HepG2 (cell line): ENCODE results near the gene NUDT7.

Source experiments
- HNRNPH1 ChIP-seq: fragments of 200-400 bp; formaldehyde crosslinking; optimal IDR thresholded peaks from 2 replicates; pipeline ENCODE3; 2017; ENCODE audit warnings: mild to moderate bottlenecking, low read depth, low read length
- PRMT3 ChIP-seq: sonication (generic); formaldehyde crosslinking; IDR thresholded peaks from 2 replicates; pipeline ENCODE4 v1.8.1; 2022; ENCODE audit warnings: low read depth, mild to moderate bottlenecking, moderate library complexity, missing genetic modification reagents, borderline replicate concordance
- TF ChIP-seq, protein P1 (sequence below): sonication (generic); formaldehyde crosslinking; IDR thresholded peaks from 2 replicates; pipeline ENCODE4 v1.4.0; 2020; ENCODE audit warnings: low read depth, missing genetic modification reagents
- TF ChIP-seq, protein P2 (sequence below): IDR thresholded peaks from 2 replicates; pipeline ENCODE4 v1.6.1; 2016; ENCODE audit warnings: mild to moderate bottlenecking

GRCh38 chr16:77679391-77679790, 42.9 kb upstream of the NUDT7 start:
- TF ChIP-seq PRMT3 (CRISPR knock-in tag) (no peak), HNRNPH1 (no peak)
- TF ChIP-seq, protein P1, sequence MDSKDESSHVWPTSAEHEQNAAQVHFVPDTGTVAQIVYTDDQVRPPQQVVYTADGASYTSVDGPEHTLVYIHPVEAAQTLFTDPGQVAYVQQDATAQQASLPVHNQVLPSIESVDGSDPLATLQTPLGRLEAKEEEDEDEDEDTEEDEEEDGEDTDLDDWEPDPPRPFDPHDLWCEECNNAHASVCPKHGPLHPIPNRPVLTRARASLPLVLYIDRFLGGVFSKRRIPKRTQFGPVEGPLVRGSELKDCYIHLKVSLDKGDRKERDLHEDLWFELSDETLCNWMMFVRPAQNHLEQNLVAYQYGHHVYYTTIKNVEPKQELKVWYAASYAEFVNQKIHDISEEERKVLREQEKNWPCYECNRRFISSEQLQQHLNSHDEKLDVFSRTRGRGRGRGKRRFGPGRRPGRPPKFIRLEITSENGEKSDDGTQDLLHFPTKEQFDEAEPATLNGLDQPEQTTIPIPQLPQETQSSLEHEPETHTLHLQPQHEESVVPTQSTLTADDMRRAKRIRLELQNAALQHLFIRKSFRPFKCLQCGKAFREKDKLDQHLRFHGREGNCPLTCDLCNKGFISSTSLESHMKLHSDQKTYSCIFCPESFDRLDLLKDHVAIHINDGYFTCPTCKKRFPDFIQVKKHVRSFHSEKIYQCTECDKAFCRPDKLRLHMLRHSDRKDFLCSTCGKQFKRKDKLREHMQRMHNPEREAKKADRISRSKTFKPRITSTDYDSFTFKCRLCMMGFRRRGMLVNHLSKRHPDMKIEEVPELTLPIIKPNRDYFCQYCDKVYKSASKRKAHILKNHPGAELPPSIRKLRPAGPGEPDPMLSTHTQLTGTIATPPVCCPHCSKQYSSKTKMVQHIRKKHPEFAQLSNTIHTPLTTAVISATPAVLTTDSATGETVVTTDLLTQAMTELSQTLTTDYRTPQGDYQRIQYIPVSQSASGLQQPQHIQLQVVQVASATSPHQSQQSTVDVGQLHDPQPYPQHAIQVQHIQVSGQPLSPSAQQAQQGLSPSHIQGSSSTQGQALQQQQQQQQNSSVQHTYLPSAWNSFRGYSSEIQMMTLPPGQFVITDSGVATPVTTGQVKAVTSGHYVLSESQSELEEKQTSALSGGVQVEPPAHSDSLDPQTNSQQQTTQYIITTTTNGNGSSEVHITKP: no peak
- TF ChIP-seq, protein P2, sequence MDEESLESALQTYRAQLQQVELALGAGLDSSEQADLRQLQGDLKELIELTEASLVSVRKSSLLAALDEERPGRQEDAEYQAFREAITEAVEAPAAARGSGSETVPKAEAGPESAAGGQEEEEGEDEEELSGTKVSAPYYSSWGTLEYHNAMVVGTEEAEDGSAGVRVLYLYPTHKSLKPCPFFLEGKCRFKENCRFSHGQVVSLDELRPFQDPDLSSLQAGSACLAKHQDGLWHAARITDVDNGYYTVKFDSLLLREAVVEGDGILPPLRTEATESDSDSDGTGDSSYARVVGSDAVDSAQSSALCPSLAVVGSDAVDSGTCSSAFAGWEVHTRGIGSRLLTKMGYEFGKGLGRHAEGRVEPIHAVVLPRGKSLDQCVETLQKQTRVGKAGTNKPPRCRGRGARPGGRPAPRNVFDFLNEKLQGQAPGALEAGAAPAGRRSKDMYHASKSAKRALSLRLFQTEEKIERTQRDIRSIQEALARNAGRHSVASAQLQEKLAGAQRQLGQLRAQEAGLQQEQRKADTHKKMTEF (CRISPR knock-in tag): no peak
